Hepatocyte (in vitro differentiated cells): ENCODE results near the gene MSANTD3. TPM values are rescaled to one million over a fixed set of nuclear protein-coding genes. Genes with fewer than 3 reads are reported as not detected.
"Not testable (repeated sequence)": the region's sequence is repeated elsewhere in the genome, so short reads cannot be mapped to it uniquely, and the experiment has no call there.

Source experiments
- DNase-seq: peaks from one replicate; pipeline ENCODE4 v3.0.0-alpha.2; 2016; ENCODE audit warnings: low spot score
- H2AFZ ChIP-seq: fragments of 200-600 bp; sonication (generic); 2 replicates; pipeline ENCODE4 v1.6.0; 2016; ENCODE audit warnings: antibody characterized with exemption, mild to moderate bottlenecking
- H3K27ac ChIP-seq: fragments of 200-600 bp; sonication (generic); 2 replicates; pipeline ENCODE4 v1.5.1; 2016; ENCODE audit warnings: mild to moderate bottlenecking
- H3K27me3 ChIP-seq: fragments of 200-600 bp; sonication (generic); 2 replicates; pipeline ENCODE4 v1.6.1; 2016
- H3K36me3 ChIP-seq: fragments of 200-600 bp; sonication (generic); replicated peaks from 2 replicates; pipeline ENCODE4 v1.5.1; 2016; ENCODE audit warnings: low read depth; ENCODE audit not compliant: insufficient read depth
- H3K4me1 ChIP-seq: fragments of 200-600 bp; sonication (generic); 2 replicates; pipeline ENCODE4 v1.5.1; 2016; ENCODE audit warnings: mild to moderate bottlenecking, moderate library complexity; ENCODE audit not compliant: insufficient read depth
- H3K4me2 ChIP-seq: fragments of 200-600 bp; sonication (generic); 2 replicates; pipeline ENCODE4 v1.6.0; 2016
- H3K4me3 ChIP-seq: fragments of 200-600 bp; sonication (generic); 2 replicates; pipeline ENCODE4 v1.5.1; 2016; ENCODE audit warnings: mild to moderate bottlenecking
- H3K79me2 ChIP-seq: fragments of 200-600 bp; sonication (generic); 2 replicates; pipeline ENCODE4 v1.6.0; 2017; ENCODE audit warnings: mild to moderate bottlenecking
- H3K9me2 ChIP-seq: fragments of 200-600 bp; sonication (generic); replicated peaks from 2 replicates; pipeline ENCODE4 v1.6.0; 2017; ENCODE audit warnings: mild to moderate bottlenecking; ENCODE audit not compliant: insufficient read depth
- H3K9me3 ChIP-seq: fragments of 200-600 bp; sonication (generic); 2 replicates; pipeline ENCODE4 v1.5.1; 2016; ENCODE audit warnings: low read depth, mild to moderate bottlenecking
- H4K20me1 ChIP-seq: fragments of 200-600 bp; sonication (generic); 2 replicates; pipeline ENCODE4 v1.6.0; 2016; ENCODE audit warnings: mild to moderate bottlenecking; ENCODE audit not compliant: insufficient read depth, poor library complexity, severe bottlenecking
- CTCF ChIP-seq: fragments of 200-600 bp; sonication (generic); IDR thresholded peaks from 2 replicates; pipeline ENCODE4 v1.5.1; 2016; ENCODE audit warnings: antibody characterized with exemption, mild to moderate bottlenecking; ENCODE audit not compliant: poor library complexity
- EZH2 ChIP-seq: fragments of 200-600 bp; sonication (generic); IDR thresholded peaks from 2 replicates; pipeline ENCODE4 v1.6.1; 2016; ENCODE audit warnings: antibody characterized with exemption, mild to moderate bottlenecking, borderline replicate concordance
- EZH2phosphoT487 ChIP-seq: fragments of 200-600 bp; sonication (generic); IDR thresholded peaks from one replicate; pipeline ENCODE4 v1.6.1; 2018; ENCODE audit warnings: antibody characterized with exemption, mild to moderate bottlenecking, low read depth, moderate library complexity; ENCODE audit not compliant: unreplicated experiment, severe bottlenecking
- WGBS: methylation state at CpG from one replicate; pipeline ENCODE4 v1.1.6; 2016; ENCODE audit warnings: low lambda C conversion rate; ENCODE audit errors: missing lambda C conversion rate; 5-methylcytosine and 5-hydroxymethylcytosine counted together
- polyA plus RNA-seq: library from polyadenylated mRNA; unstranded; fragments of >200 nt; fragmentation: Nextera tagmentation; extraction: Ambion mirVana; gene quantifications from 2 replicates; pipeline ENCODE4 v1.2.1, GENCODE V29; 2016
- total RNA-seq: library from RNA; depleted of rRNA; stranded (reverse); fragments of >200 nt; gene quantifications from 2 replicates; pipeline ENCODE4 v1.2.3, GENCODE V29; 2014

Gene MSANTD3
- total and polyA plus RNA-seq, 2 experiments from 2014 or later: 33.4 to 42.2 TPM

GRCh38 chr9:100419166-100419565 is 7.8 kb upstream of the MSANTD3 start:
- H3K4me3 ChIP-seq: no peak overlapping the region
- no peaks in the 10 kb centered on the region for H3K4me1 ChIP-seq
- H3K27ac ChIP-seq: no peak overlapping the region
- H3K27me3 ChIP-seq: no peaks in the 10 kb centered on the region
- H3K9me3 ChIP-seq: no peaks in the 10 kb centered on the region
- no peaks in the 10 kb centered on the region for H4K20me1 ChIP-seq
- H3K4me2 ChIP-seq: no peak overlapping the region
- H2AFZ ChIP-seq: no peak overlapping the region
- WGBS: 84% methylated on average over 3 of the region's 3 CpGs
- H3K36me3 ChIP-seq: no peaks in the 10 kb centered on the region
- H3K9me2 ChIP-seq: no peaks in the 10 kb centered on the region
- no peak for DNase-seq
- H3K79me2 ChIP-seq: no peaks in the 10 kb centered on the region
- TF ChIP-seq CTCF: no peak
- TF ChIP-seq EZH2: no peak
- TF ChIP-seq EZH2phosphoT487: no peak

GRCh38 chr9:100421116-100421515 is 5.8 kb upstream of the MSANTD3 start:
- not testable (repeated sequence) for H3K36me3 ChIP-seq, H3K27me3 ChIP-seq, H2AFZ ChIP-seq, H3K4me3 ChIP-seq, H3K27ac ChIP-seq, H3K4me1 ChIP-seq, H3K4me2 ChIP-seq, H4K20me1 ChIP-seq, DNase-seq, H3K9me3 ChIP-seq, H3K79me2 ChIP-seq, H3K9me2 ChIP-seq
- 90% methylated on average over 3 of the region's 3 CpGs for WGBS

- Histone ChIP-seq H2AFZ (peak overlapping the region; percentile 95), H3K79me2 (peaks cover 27% of the 10 kb centered on the region), H3K4me3 (no peak overlapping the region), H3K36me3 (no peaks in the 10 kb centered on the region), H3K4me2 (peak overlapping the region; percentile 90), H4K20me1 (no peaks in the 10 kb centered on the region), H3K9me2 (no peaks in the 10 kb centered on the region), H3K27me3 (no peaks in the 10 kb centered on the region), H3K9me3 (no peaks in the 10 kb centered on the region), H3K27ac (peak overlapping the region; percentile 99), H3K4me1 (peaks cover 20% of the 10 kb centered on the region)
- no peak for DNase-seq
- TF ChIP-seq EZH2phosphoT487: no peak
- no peak for TF ChIP-seq EZH2
- no peak for TF ChIP-seq CTCF
- WGBS: 78% methylated on average over 1 of the region's 1 CpG
Observed at GRCh38 chr9:100425758-100426157, 1.2 kb upstream of the MSANTD3 start.

- no peaks in the 10 kb centered on the region for H3K36me3 ChIP-seq
- TF ChIP-seq EZH2phosphoT487: no peak
- TF ChIP-seq EZH2: no peak
- TF ChIP-seq CTCF: no peak
- H2AFZ ChIP-seq: peak overlapping the region; percentile 95
- peaks cover 31% of the 10 kb centered on the region for H3K79me2 ChIP-seq
- H3K4me3 ChIP-seq: peak overlapping the region; percentile 81
- H3K27me3 ChIP-seq: no peaks in the 10 kb centered on the region
- peaks cover 20% of the 10 kb centered on the region for H3K4me1 ChIP-seq
- no peaks in the 10 kb centered on the region for H3K9me3 ChIP-seq
- WGBS: 51% methylated on average over 7 of the region's 7 CpGs
- H3K9me2 ChIP-seq: no peaks in the 10 kb centered on the region
- DNase-seq: no peak
- peak overlapping the region; percentile 90 for H3K4me2 ChIP-seq
- no peaks in the 10 kb centered on the region for H4K20me1 ChIP-seq
- peak overlapping the region; percentile 99 for H3K27ac ChIP-seq
Observed at GRCh38 chr9:100426189-100426529, 784 bp upstream of the MSANTD3 start.
